NCI-H1417 (cell line): ENCODE data around the gene MED14.
"Not testable (repeated sequence)": the region's sequence is repeated elsewhere in the genome, so short reads cannot be mapped to it uniquely, and the experiment has no call there.

Experiments used
- DNase-seq, 3 experiments: peaks; one replicate each; lab custom pipeline; 2025; lab: John Stamatoyannopoulos, UW

The MED14 gene

GRCh38 chrX:40735325-40736169 is at the start of gene MED14:
MED14 (minus strand) TSS chrX:40735542; CDS start chrX:40735412, 130 bp downstream.
- DNase-seq = peak; percentile 79 to 99 (median 98)

GRCh38 chrX:40784516-40785151 is 49.3 kb upstream of the MED14 start:
- no peak for DNase-seq

GRCh38 chrX:40782644-40783259 is 47.4 kb upstream of the MED14 start:
- not testable (repeated sequence) for DNase-seq

GRCh38 chrX:40780951-40781350 is 45.6 kb upstream of the MED14 start:
- DNase-seq = no peak

- no peak for DNase-seq
Measured at GRCh38 chrX:40780082-40780481, 44.7 kb upstream of the MED14 start.

- DNase-seq = no peak
Measured at GRCh38 chrX:40778861-40779575, 43.7 kb upstream of the MED14 start.

GRCh38 chrX:40773809-40774208 is 38.5 kb upstream of the MED14 start:
- DNase-seq = no peak

GRCh38 chrX:40773188-40773587 is 37.8 kb upstream of the MED14 start:
- DNase-seq = no peak

- DNase-seq = no peak
Measured at GRCh38 chrX:40772290-40772689, 36.9 kb upstream of the MED14 start.

GRCh38 chrX:40761762-40762161 is 26.4 kb upstream of the MED14 start:
- DNase-seq = peak in 1 of 3 experiments; percentile 65

GRCh38 chrX:40759374-40759773 is 24.0 kb upstream of the MED14 start:
- no peak for DNase-seq

GRCh38 chrX:40757058-40757457 is 21.7 kb upstream of the MED14 start:
- no peak for DNase-seq

GRCh38 chrX:40755291-40756249 is 20.2 kb upstream of the MED14 start:
- no peak for DNase-seq

GRCh38 chrX:40749681-40750494 is 14.5 kb upstream of the MED14 start:
- no peak for DNase-seq

- DNase-seq = no peak
Measured at GRCh38 chrX:40748977-40749376, 13.6 kb upstream of the MED14 start.

- peak in 2 of 3 experiments; percentile 10 to 21 for DNase-seq
Measured at GRCh38 chrX:40746521-40746920, 11.2 kb upstream of the MED14 start.

GRCh38 chrX:40736170-40736505 is 796 bp upstream of the MED14 start:
- DNase-seq = peak in 1 of 3 experiments; percentile 71

GRCh38 chrX:40734971-40735324 is 394 bp downstream of the MED14 start:
- DNase-seq = peak in 1 of 3 experiments; percentile 3

GRCh38 chrX:40733706-40734105 is 1.6 kb downstream of the MED14 start:
- DNase-seq = no peak

GRCh38 chrX:40732499-40732898 is 2.8 kb downstream of the MED14 start:
- DNase-seq = not testable (repeated sequence)
